Mesendoderm (in vitro differentiated cells): ENCODE data around the gene SLIT3.
A peak's percentile ranks its signal among the peaks of the same experiment; 100 is the strongest.

Source experiments
- DNase-seq: peaks from one replicate; pipeline ENCODE4 v3.0.0; 2013
- H2AK5ac ChIP-seq: 2 replicates; pipeline ENCODE4 v1.6.1; 2013; ENCODE audit warnings: low read length, inconsistent platforms
- H2BK120ac ChIP-seq: 2 replicates; pipeline ENCODE4 v1.6.1; 2013; ENCODE audit warnings: low read depth, mild to moderate bottlenecking, low read length, moderate library complexity, mixed read lengths
- H2BK15ac ChIP-seq: replicated peaks from 2 replicates; pipeline ENCODE4 v1.6.1; 2013; ENCODE audit warnings: low read depth, mild to moderate bottlenecking, moderate library complexity
- H2BK5ac ChIP-seq: 2 replicates; pipeline ENCODE4 v1.6.1; 2013; ENCODE audit warnings: low read length, inconsistent platforms
- H3K18ac ChIP-seq: 2 replicates; pipeline ENCODE4 v1.6.1; 2013; ENCODE audit warnings: mild to moderate bottlenecking, low read length, mixed read lengths
- H3K23ac ChIP-seq: one replicate; pipeline ENCODE4 v1.6.1; 2013; ENCODE audit warnings: low read length
- H3K27ac ChIP-seq: 2 replicates; pipeline ENCODE4 v1.5.1; 2013; ENCODE audit warnings: low read depth, mild to moderate bottlenecking, inconsistent platforms, low read length, moderate library complexity
- H3K27me3 ChIP-seq: 2 replicates; pipeline ENCODE4 v1.6.1; 2013; ENCODE audit warnings: low read length, control low read depth, mild to moderate bottlenecking, inconsistent platforms; ENCODE audit not compliant: insufficient read depth, poor library complexity
- H3K36me3 ChIP-seq: 2 replicates; pipeline ENCODE4 v1.6.1; 2013; ENCODE audit warnings: low read length, inconsistent platforms; ENCODE audit not compliant: control insufficient read depth, insufficient read depth
- H3K4ac ChIP-seq: one replicate; pipeline ENCODE4 v1.6.1; 2013; ENCODE audit warnings: low read depth, mild to moderate bottlenecking, low read length, moderate library complexity
- H3K4me1 ChIP-seq: 2 replicates; pipeline ENCODE4 v1.6.1; 2013; ENCODE audit warnings: low read depth, low read length, inconsistent platforms; ENCODE audit not compliant: control insufficient read depth
- H3K4me2 ChIP-seq: 2 replicates; pipeline ENCODE4 v1.6.1; 2013; ENCODE audit warnings: low read length
- H3K4me3 ChIP-seq: 2 replicates; pipeline ENCODE4 v1.5.1; 2013; ENCODE audit warnings: mild to moderate bottlenecking, low read length
- H3K56ac ChIP-seq: one replicate; pipeline ENCODE4 v1.6.1; 2013; ENCODE audit warnings: low read length
- H3K79me1 ChIP-seq: 2 replicates; pipeline ENCODE4 v1.6.1; 2013; ENCODE audit warnings: low read length, inconsistent platforms
- H3K79me2 ChIP-seq: 2 replicates; pipeline ENCODE4 v1.6.1; 2013; ENCODE audit warnings: mild to moderate bottlenecking, low read length; ENCODE audit not compliant: control insufficient read depth, insufficient read depth
- H3K9ac ChIP-seq: 2 replicates; pipeline ENCODE4 v1.6.1; 2013; ENCODE audit warnings: low read length, inconsistent platforms
- H4K5ac ChIP-seq: one replicate; pipeline ENCODE4 v1.6.1; 2013; ENCODE audit warnings: low read length
- H4K8ac ChIP-seq: one replicate; pipeline ENCODE4 v1.6.1; 2013; ENCODE audit warnings: low read depth, mild to moderate bottlenecking, control low read depth, low read length, moderate library complexity
- WGBS: extraction: QIAGEN DNeasy Blood & Tissue Kit; methylation state at CpG from one replicate; pipeline ENCODE4 v1.1.7; 2013; ENCODE audit warnings: low lambda C conversion rate, missing lambda C conversion rate; ENCODE audit not compliant: insufficient coverage; ENCODE audit errors: extremely low coverage; 5-methylcytosine and 5-hydroxymethylcytosine counted together

Gene SLIT3

DNA sequence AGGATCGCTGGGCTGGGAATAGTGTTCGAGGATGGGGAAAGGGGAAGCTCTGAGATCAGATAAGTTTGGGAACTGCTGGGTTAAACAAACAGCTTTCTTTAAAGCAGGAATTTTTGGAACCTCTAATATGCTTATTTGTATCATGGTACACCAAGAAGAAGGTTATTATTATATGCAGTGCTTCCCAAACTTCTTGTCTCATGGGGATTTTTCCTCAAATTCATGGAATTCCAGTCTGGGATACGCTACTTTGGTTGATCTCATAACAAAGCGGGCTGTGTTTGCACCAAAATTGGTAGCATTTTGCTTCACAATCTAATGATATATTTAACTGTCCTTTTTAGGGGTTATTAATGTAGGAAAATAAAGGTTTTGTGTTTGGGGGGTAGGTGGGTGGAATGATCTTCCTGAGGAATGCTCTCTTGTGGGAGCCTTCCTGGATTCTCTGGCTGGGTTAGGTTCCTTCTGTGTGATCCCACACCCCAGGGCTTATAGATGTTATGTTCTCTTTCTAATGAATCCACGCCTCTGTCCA lies 605.6 kb downstream of the SLIT3 start:
- Histone ChIP-seq H3K9ac (no peak overlapping the region), H2BK120ac (no peak overlapping the region), H4K8ac (no peak overlapping the region), H3K23ac (no peak overlapping the region), H3K18ac (no peak overlapping the region), H2BK15ac (no peak overlapping the region), H3K4me1 (peaks cover 5% of the 10 kb centered on the region), H3K27ac (no peak overlapping the region), H3K4me2 (no peak overlapping the region), H3K56ac (no peak overlapping the region), H3K79me2 (no peaks in the 10 kb centered on the region), H3K4me3 (no peak overlapping the region), H3K4ac (no peak overlapping the region), H3K36me3 (no peaks in the 10 kb centered on the region), H2AK5ac (no peak overlapping the region), H3K27me3 (no peaks in the 10 kb centered on the region), H2BK5ac (no peak overlapping the region), H3K79me1 (no peaks in the 10 kb centered on the region), H4K5ac (no peak overlapping the region)
- no peak for DNase-seq
- WGBS: no CpG with 5 or more reads among the region's 5 CpGs

DNA sequence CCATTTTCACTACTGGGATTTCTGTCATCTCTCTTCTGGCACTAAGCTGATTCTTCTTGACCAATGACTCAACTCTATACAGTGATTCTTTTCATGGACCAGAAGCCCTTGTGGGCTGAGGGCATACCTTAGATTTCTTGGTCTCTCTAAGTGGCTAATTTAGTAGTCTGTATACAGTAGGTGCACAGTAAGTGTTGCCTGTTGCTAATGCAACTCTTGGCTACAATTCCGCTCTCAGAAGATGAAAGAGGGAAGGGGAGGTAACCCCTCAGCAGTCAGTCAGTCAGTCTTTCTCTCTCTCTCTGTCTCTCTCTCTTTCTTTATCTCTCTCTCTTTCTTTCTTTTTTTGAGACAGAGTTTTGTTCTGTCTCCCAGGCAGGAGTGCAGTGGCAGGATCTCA lies 606.6 kb downstream of the SLIT3 start:
- Histone ChIP-seq H2BK120ac (no peak overlapping the region), H3K4me1 (peaks cover 5% of the 10 kb centered on the region), H3K18ac (no peak overlapping the region), H2BK15ac (no peak overlapping the region), H2AK5ac (no peak overlapping the region), H4K8ac (no peak overlapping the region), H4K5ac (no peak overlapping the region), H2BK5ac (no peak overlapping the region), H3K79me1 (no peaks in the 10 kb centered on the region), H3K4ac (no peak overlapping the region), H3K36me3 (no peaks in the 10 kb centered on the region), H3K23ac (no peak overlapping the region), H3K27ac (no peak overlapping the region), H3K4me2 (no peak overlapping the region), H3K56ac (no peak overlapping the region), H3K4me3 (no peak overlapping the region), H3K79me2 (no peaks in the 10 kb centered on the region), H3K27me3 (no peaks in the 10 kb centered on the region), H3K9ac (no peak overlapping the region)
- WGBS: no CpG with 5 or more reads among the region's 1 CpG
- no peak for DNase-seq

DNA sequence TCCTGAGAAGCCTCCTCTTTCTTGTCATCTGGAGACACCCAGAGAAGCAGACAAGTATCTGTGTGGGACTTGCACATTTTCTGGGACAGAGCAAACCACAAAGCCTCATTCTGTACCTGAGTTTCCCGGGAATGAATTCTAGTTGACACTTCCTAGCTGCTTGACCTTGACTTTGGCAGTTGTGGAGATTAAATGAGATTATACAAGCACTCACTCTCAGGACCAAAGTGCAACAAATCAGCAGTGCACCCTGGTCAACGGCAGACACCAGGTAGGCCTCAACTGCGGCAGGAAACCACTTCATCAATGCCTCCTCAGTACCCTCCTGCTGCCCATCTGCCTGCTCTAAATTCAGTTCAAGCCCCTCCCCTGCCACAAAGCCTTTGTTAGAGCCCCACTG lies 607.1 kb downstream of the SLIT3 start:
- H3K4me3 ChIP-seq: no peak overlapping the region
- H3K4me1 ChIP-seq: peaks cover 5% of the 10 kb centered on the region
- H3K9ac ChIP-seq: no peak overlapping the region
- H3K18ac ChIP-seq: no peak overlapping the region
- H2BK5ac ChIP-seq: no peak overlapping the region
- H3K4me2 ChIP-seq: no peak overlapping the region
- no peak overlapping the region for H2BK15ac ChIP-seq
- no peak overlapping the region for H3K27ac ChIP-seq
- no peak overlapping the region for H3K23ac ChIP-seq
- H4K5ac ChIP-seq: no peak overlapping the region
- H3K79me1 ChIP-seq: no peaks in the 10 kb centered on the region
- H3K4ac ChIP-seq: no peak overlapping the region
- no CpG with 5 or more reads among the region's 3 CpGs for WGBS
- no peak for DNase-seq
- H3K56ac ChIP-seq: no peak overlapping the region
- H2AK5ac ChIP-seq: no peak overlapping the region
- H4K8ac ChIP-seq: no peak overlapping the region
- no peaks in the 10 kb centered on the region for H3K27me3 ChIP-seq
- H3K36me3 ChIP-seq: no peaks in the 10 kb centered on the region
- H3K79me2 ChIP-seq: no peaks in the 10 kb centered on the region
- no peak overlapping the region for H2BK120ac ChIP-seq

GRCh38 chr5:168693297-168693696 lies 607.6 kb downstream of the SLIT3 start:
- H3K27ac ChIP-seq: no peak overlapping the region
- peak; percentile 73 for DNase-seq
- H2BK120ac ChIP-seq: no peak overlapping the region
- H2BK15ac ChIP-seq: no peak overlapping the region
- H2AK5ac ChIP-seq: no peak overlapping the region
- H3K79me1 ChIP-seq: no peaks in the 10 kb centered on the region
- no peak overlapping the region for H3K23ac ChIP-seq
- no peak overlapping the region for H3K4ac ChIP-seq
- H4K8ac ChIP-seq: no peak overlapping the region
- no peak overlapping the region for H3K9ac ChIP-seq
- no peaks in the 10 kb centered on the region for H3K79me2 ChIP-seq
- WGBS: no CpG with 5 or more reads among the region's 5 CpGs
- H4K5ac ChIP-seq: no peak overlapping the region
- no peaks in the 10 kb centered on the region for H3K27me3 ChIP-seq
- no peak overlapping the region for H3K56ac ChIP-seq
- peaks cover 5% of the 10 kb centered on the region for H3K4me1 ChIP-seq
- no peaks in the 10 kb centered on the region for H3K36me3 ChIP-seq
- no peak overlapping the region for H3K4me2 ChIP-seq
- no peak overlapping the region for H3K4me3 ChIP-seq
- no peak overlapping the region for H2BK5ac ChIP-seq
- no peak overlapping the region for H3K18ac ChIP-seq

DNA sequence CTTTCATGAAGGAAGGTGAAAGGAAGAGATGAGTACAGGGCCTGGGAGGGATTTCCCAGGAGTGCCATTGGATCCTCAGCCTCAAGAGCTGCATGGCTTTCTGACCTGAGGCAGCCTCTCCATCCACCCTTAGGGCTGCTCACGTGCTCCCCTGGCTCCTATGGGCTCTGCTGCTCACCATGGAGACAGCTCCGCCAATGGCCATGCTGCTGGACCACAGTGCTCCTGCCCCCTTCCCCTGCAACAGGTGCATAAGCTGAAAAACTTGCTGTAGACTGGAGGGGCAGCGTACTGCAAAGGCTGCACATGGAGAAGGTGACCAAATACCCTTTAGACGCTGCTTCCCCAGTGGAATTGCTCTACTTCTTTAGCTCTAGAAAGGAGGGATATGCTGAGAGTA lies 609.0 kb downstream of the SLIT3 start:
- no peak overlapping the region for H4K8ac ChIP-seq
- peaks cover 5% of the 10 kb centered on the region for H3K4me1 ChIP-seq
- H2AK5ac ChIP-seq: no peak overlapping the region
- no peaks in the 10 kb centered on the region for H3K79me2 ChIP-seq
- H4K5ac ChIP-seq: no peak overlapping the region
- no peak overlapping the region for H3K4me3 ChIP-seq
- no peak overlapping the region for H3K4me2 ChIP-seq
- H3K27ac ChIP-seq: no peak overlapping the region
- H3K18ac ChIP-seq: no peak overlapping the region
- H3K4ac ChIP-seq: no peak overlapping the region
- no peak overlapping the region for H3K23ac ChIP-seq
- H2BK15ac ChIP-seq: no peak overlapping the region
- no peak overlapping the region for H3K56ac ChIP-seq
- H3K36me3 ChIP-seq: no peaks in the 10 kb centered on the region
- no peak overlapping the region for H2BK5ac ChIP-seq
- no peak overlapping the region for H3K9ac ChIP-seq
- H3K79me1 ChIP-seq: no peaks in the 10 kb centered on the region
- WGBS: no CpG with 5 or more reads among the region's 4 CpGs
- no peak for DNase-seq
- no peaks in the 10 kb centered on the region for H3K27me3 ChIP-seq
- H2BK120ac ChIP-seq: no peak overlapping the region

GRCh38 chr5:168689260-168689659 lies 611.7 kb downstream of the SLIT3 start:
- DNase-seq: no peak
- Histone ChIP-seq H2BK5ac (no peak overlapping the region), H3K23ac (no peak overlapping the region), H3K4me1 (peaks cover 5% of the 10 kb centered on the region), H2BK120ac (no peak overlapping the region), H3K27me3 (no peaks in the 10 kb centered on the region), H3K79me2 (no peaks in the 10 kb centered on the region), H3K4me2 (no peak overlapping the region), H3K4me3 (no peak overlapping the region), H4K5ac (no peak overlapping the region), H3K79me1 (no peaks in the 10 kb centered on the region), H2AK5ac (no peak overlapping the region), H2BK15ac (no peak overlapping the region), H3K18ac (no peak overlapping the region), H3K36me3 (no peaks in the 10 kb centered on the region), H3K9ac (no peak overlapping the region), H3K4ac (no peak overlapping the region), H4K8ac (no peak overlapping the region), H3K56ac (no peak overlapping the region), H3K27ac (no peak overlapping the region)
- no CpG with 5 or more reads among the region's 2 CpGs for WGBS
